PC-3 (cell line): ENCODE measurements around the gene CLTA.

Source experiments
- CTCF ChIP-seq: fragments of 300-600 bp; sonication (generic); conservative IDR thresholded peaks from 2 replicates; pipeline ENCODE4 v1.5.1; 2017; ENCODE audit warnings: antibody characterized with exemption, low read depth, mild to moderate bottlenecking, low read length
- EZH2phosphoT487 ChIP-seq: fragments of 300-600 bp; sonication (generic); IDR thresholded peaks from 2 replicates; pipeline ENCODE4 v1.6.1; 2018; ENCODE audit warnings: mild to moderate bottlenecking, antibody characterized with exemption, low read length, borderline replicate concordance

- no peak for TF ChIP-seq CTCF
- TF ChIP-seq EZH2phosphoT487: no peak
Observed at GRCh38 chr9:36173861-36174260, 16.9 kb upstream of the CLTA start.
